ENCODE measurements around the gene MICALL2. TPM values are rescaled to one million over a fixed set of nuclear protein-coding genes. Genes with fewer than 3 reads are reported as not detected.
A peak's percentile ranks its signal among the peaks of the same experiment; 100 is the strongest.

Gene MICALL2
- total RNA-seq (2021) (13.6 to 15.7 TPM (median 14.1 TPM) in 3 replicates), Bru-seq, nascent RNA (percentile 30 among the genes with signal in this experiment)
- long read RNA-seq, experiment 1, partial matches to known transcripts, result 3 of 15 reads
- long read RNA-seq, experiment 1, other reads (novel, unspliced or antisense), result 10 of 15 reads
- long read RNA-seq, experiment 2, partial matches to known transcripts, result 0 of 5 reads
- long read RNA-seq, experiment 2, other reads (novel, unspliced or antisense), result 5 of 5 reads
- long read RNA-seq, experiment 3, result 0 reads

GRCh38 chr7:1458683-1459511 lies at the start of gene MICALL2:
TSS of gene MICALL2 (minus strand) at chr7:1459470. CDS start at chr7:1459326, 144 bp downstream.
- peaks cover 16% of the 10 kb centered on the region for H3K4me1 Mint-ChIP-seq
- no peaks in the 10 kb centered on the region for H3K36me3 Mint-ChIP-seq
- H3K27ac Mint-ChIP-seq, result no peak within 1 kb of the TSS; the same call in 1 of the 2 replicates
- no peaks in the 10 kb centered on the region for H3K27me3 Mint-ChIP-seq (ENCODE audit: low read depth)
- H3K4me3 Mint-ChIP-seq, result peak within 1 kb of the TSS; percentile 60
- peak; percentile 33; the same call in 1 of the 2 replicates for TF ChIP-seq E2F5 (CRISPR knock-in tag; IDR thresholded peaks at IDR 0.05)
- no peak for TF ChIP-seq ZNF317 (CRISPR knock-in tag; IDR thresholded peaks at IDR 0.05; ENCODE audit: borderline replicate concordance, low read depth)
- TF ChIP-seq ESRRA (CRISPR knock-in tag; IDR thresholded peaks at IDR 0.05; ENCODE audit: borderline replicate concordance), result peak; percentile 58; the same call in 1 of the 2 replicates
- 0 out of 2 replicates have a peak, but pooled peaks have one; percentile 15 for TF ChIP-seq ZNF416 (CRISPR knock-in tag; IDR thresholded peaks at IDR 0.05)
- no peak for TF ChIP-seq RELA (CRISPR knock-in tag; IDR thresholded peaks at IDR 0.05; ENCODE audit: borderline replicate concordance)
- peak; percentile 35; the same call in 1 of the 2 replicates for TF ChIP-seq GABPB1 (CRISPR knock-in tag; IDR thresholded peaks at IDR 0.05)
- ChIA-PET CTCF (interaction anchor here (1.3 to 6.3 kb wide), 4 partner anchors 15 to 97 kb away, joined by 3 to 28 read pairs (median 13); partner anchors contain the start of gene TMEM184A), POLR2A (no interaction called here)
- H3K9me3 Mint-ChIP-seq, result no peaks in the 10 kb centered on the region
- no peak for DNase-seq (ENCODE audit: low spot score)
- ATAC-seq, result no peak

- no peak for DNase-seq (ENCODE audit: low spot score)
- no peaks in the 10 kb centered on the region for H3K27me3 Mint-ChIP-seq (ENCODE audit: low read depth)
- ChIA-PET POLR2A (no interaction called here), CTCF (no interaction called here)
- H3K36me3 Mint-ChIP-seq, result no peaks in the 10 kb centered on the region
- H3K4me3 Mint-ChIP-seq, result no peak overlapping the region
- H3K27ac Mint-ChIP-seq, result peak overlapping the region; percentile 64
- no peak for ATAC-seq
- peaks cover 9% of the 10 kb centered on the region for H3K4me1 Mint-ChIP-seq
- no peak for TF ChIP-seq NR1H2 (CRISPR knock-in tag; IDR thresholded peaks at IDR 0.05)
- TF ChIP-seq E2F4 (CRISPR knock-in tag; IDR thresholded peaks at IDR 0.05; ENCODE audit: borderline replicate concordance, low read depth), result no peak
- TF ChIP-seq ZNF671 (CRISPR knock-in tag; IDR thresholded peaks at IDR 0.05), result no peak
- no peak for TF ChIP-seq PRRX2 (CRISPR knock-in tag; IDR thresholded peaks at IDR 0.05)
- TF ChIP-seq HMGA2 (CRISPR knock-in tag; IDR thresholded peaks at IDR 0.05), result no peak
- no peak for TF ChIP-seq IRF2 (CRISPR knock-in tag; IDR thresholded peaks at IDR 0.05; ENCODE audit: borderline replicate concordance, low read depth)
- no peak for TF ChIP-seq NFATC4 (CRISPR knock-in tag; IDR thresholded peaks at IDR 0.05)
- no peak for TF ChIP-seq MYBL2 (CRISPR knock-in tag; IDR thresholded peaks at IDR 0.05)
- TF ChIP-seq EMX1 (CRISPR knock-in tag; IDR thresholded peaks at IDR 0.05), result no peak
- TF ChIP-seq USF2 (CRISPR knock-in tag; IDR thresholded peaks at IDR 0.05), result no peak
- H3K9me3 Mint-ChIP-seq, result no peaks in the 10 kb centered on the region
Observed at GRCh38 chr7:1508277-1508758, 49.0 kb upstream of the MICALL2 start.

GRCh38 chr7:1505731-1506550 lies 46.7 kb upstream of the MICALL2 start:
- Mint-ChIP-seq H3K27ac (peak overlapping the region; percentile 87), H3K4me3 (peak overlapping the region; percentile 41), H3K4me1 (peaks cover 18% of the 10 kb centered on the region)
- TF ChIP-seq STAT6 (CRISPR knock-in tag; conservative IDR thresholded peaks at IDR 0.05; ENCODE audit: low read depth) (no peak), ZBTB21 (CRISPR knock-in tag; IDR thresholded peaks at IDR 0.05; ENCODE audit: borderline replicate concordance) (no peak), E2F4 (CRISPR knock-in tag; IDR thresholded peaks at IDR 0.05; ENCODE audit: borderline replicate concordance, low read depth) (no peak)

More at GRCh38 chr7:1505731-1506550, 46.7 kb upstream of the MICALL2 start:
- no peaks in the 10 kb centered on the region for H3K9me3 Mint-ChIP-seq
- H3K36me3 Mint-ChIP-seq, result peaks cover 15% of the 10 kb centered on the region
- DNase-seq (ENCODE audit: low spot score) (no peak), ATAC-seq (no peak)
- no peaks in the 10 kb centered on the region for H3K27me3 Mint-ChIP-seq (ENCODE audit: low read depth)
- ChIA-PET CTCF (interaction anchor here (1.0 to 5.2 kb wide), 3 partner anchors 28 to 53 kb away, joined by 4 to 27 read pairs (median 5); partner anchors contain the start of gene TMEM184A), POLR2A (no interaction called here)
